Mucosa of stomach (tissue), 1 donor: ENCODE measurements around the gene BRCC3.

Experiments used
- H3K27me3 ChIP-seq: one replicate; pipeline ENCODE4 v1.7.0; 2013; ENCODE audit warnings: mild to moderate bottlenecking, low read length; ENCODE audit not compliant: control insufficient read depth, insufficient read depth
- H3K36me3 ChIP-seq: one replicate; pipeline ENCODE4 v1.7.0; 2013; ENCODE audit warnings: low read length; ENCODE audit not compliant: control insufficient read depth, insufficient read depth
- H3K4me1 ChIP-seq: one replicate; pipeline ENCODE4 v1.7.0; 2013; ENCODE audit warnings: mild to moderate bottlenecking, low read length; ENCODE audit not compliant: control insufficient read depth, insufficient read depth
- H3K4me3 ChIP-seq: one replicate; pipeline ENCODE4 v1.7.0; 2013; ENCODE audit warnings: low read length
- H3K9ac ChIP-seq: one replicate; pipeline ENCODE4 v1.7.0; 2013; ENCODE audit warnings: mild to moderate bottlenecking, low read length, moderate library complexity
- H3K9me3 ChIP-seq: one replicate; pipeline ENCODE4 v1.7.0; 2013; ENCODE audit warnings: mild to moderate bottlenecking, low read length, moderate library complexity; ENCODE audit not compliant: control insufficient read depth
- donor health status: Pancreatic carcinoma.

Gene BRCC3

DNA sequence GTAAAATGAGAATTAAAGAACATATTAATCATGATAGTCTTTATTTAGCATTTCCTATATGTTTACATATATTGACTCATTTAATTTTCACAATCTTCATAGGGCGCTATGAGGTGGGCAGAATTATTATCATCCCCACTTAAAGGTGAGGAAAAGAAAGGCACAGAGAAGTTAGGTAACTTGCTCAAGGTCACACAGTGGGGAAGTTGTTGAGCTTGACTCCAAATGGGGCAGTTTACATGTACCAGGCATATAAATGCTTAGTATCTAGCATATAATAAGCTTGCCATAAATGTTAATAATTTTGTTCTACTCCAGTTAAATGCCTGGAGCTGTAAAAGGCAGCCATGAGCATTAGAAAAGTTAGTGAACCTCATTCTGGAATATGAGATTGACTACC lies 1.9 kb upstream of the BRCC3 start:
- H3K4me3 ChIP-seq, result peak overlapping the region; percentile 41
- no peaks in the 10 kb centered on the region for H3K36me3 ChIP-seq
- no peak overlapping the region for H3K9ac ChIP-seq
- H3K4me1 ChIP-seq, result no peaks in the 10 kb centered on the region
- H3K27me3 ChIP-seq, result no peaks in the 10 kb centered on the region
- H3K9me3 ChIP-seq, result no peaks in the 10 kb centered on the region

- H3K9ac ChIP-seq, result peak overlapping the region; percentile 80
- no peaks in the 10 kb centered on the region for H3K27me3 ChIP-seq
- H3K4me3 ChIP-seq, result peak overlapping the region; percentile 41
- H3K4me1 ChIP-seq, result no peaks in the 10 kb centered on the region
- H3K9me3 ChIP-seq, result no peaks in the 10 kb centered on the region
- no peaks in the 10 kb centered on the region for H3K36me3 ChIP-seq
Measured at GRCh38 chrX:155070038-155070437, 1.3 kb upstream of the BRCC3 start.

DNA sequence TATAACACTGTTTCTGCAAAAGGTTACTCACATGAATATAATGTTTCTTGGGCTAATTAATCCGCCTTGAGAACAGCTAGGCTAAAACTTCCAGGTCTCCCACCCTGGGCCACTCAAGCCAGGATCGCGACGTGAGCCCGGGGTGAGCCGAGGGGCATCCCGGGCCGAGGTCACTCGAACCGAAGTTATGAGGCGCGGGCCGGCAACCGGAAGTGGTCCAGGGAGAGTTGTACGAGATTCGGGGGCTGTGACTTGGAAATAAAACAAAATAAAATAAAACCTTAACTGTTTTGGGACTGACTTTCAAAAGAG lies 689 bp upstream of the BRCC3 start:
- Histone ChIP-seq H3K27me3 (no peaks in the 10 kb centered on the region), H3K4me1 (no peaks in the 10 kb centered on the region), H3K36me3 (no peaks in the 10 kb centered on the region), H3K9me3 (no peaks in the 10 kb centered on the region), H3K9ac (peak overlapping the region; percentile 80), H3K4me3 (peak overlapping the region; percentile 41)

GRCh38 chrX:155071694-155072280 lies 479 bp downstream of the BRCC3 start:
- Histone ChIP-seq H3K9ac (peak overlapping the region; percentile 80), H3K9me3 (no peaks in the 10 kb centered on the region), H3K4me1 (no peaks in the 10 kb centered on the region), H3K27me3 (no peaks in the 10 kb centered on the region), H3K4me3 (peak overlapping the region; percentile 71), H3K36me3 (no peaks in the 10 kb centered on the region)

DNA sequence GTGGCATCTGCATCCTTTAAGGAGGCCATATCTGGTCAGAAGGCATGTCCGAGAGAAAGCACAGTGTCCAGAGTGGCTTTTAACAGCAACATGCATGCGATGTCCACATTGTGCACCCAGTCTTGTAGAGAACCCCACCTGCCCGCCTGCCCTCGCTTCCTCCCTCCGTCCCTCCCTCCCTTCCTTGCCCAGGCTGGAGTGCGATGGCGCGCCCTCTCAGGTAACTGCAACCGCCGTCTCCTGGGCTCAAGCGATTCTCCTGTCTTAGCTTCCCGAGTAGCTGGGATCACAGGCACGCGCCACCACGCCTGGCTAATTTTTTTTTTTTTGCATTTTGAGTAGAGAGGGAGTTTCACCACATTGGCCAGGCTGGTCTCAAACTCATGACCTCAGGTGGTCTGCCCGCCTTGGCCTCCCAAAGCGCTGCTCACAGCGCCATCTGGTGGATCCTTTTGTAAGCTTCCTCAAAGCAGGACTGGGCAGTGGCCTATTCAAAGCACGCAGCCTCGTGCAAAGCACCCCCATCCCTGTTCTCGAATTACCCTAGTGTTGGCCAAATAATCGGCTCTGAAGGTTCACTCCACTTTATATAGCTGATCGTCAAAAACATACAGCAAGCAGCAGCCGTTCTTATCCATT lies 15.0 kb downstream of the BRCC3 start:
- H3K9ac ChIP-seq, result no peak overlapping the region
- H3K4me3 ChIP-seq, result no peak overlapping the region
- H3K27me3 ChIP-seq, result no peaks in the 10 kb centered on the region
- no peaks in the 10 kb centered on the region for H3K36me3 ChIP-seq
- no peaks in the 10 kb centered on the region for H3K9me3 ChIP-seq
- no peaks in the 10 kb centered on the region for H3K4me1 ChIP-seq

- Histone ChIP-seq H3K9ac (no peak overlapping the region), H3K4me1 (no peaks in the 10 kb centered on the region), H3K9me3 (no peaks in the 10 kb centered on the region), H3K27me3 (no peaks in the 10 kb centered on the region), H3K4me3 (no peak overlapping the region), H3K36me3 (no peaks in the 10 kb centered on the region)
Measured at GRCh38 chrX:155086961-155087735, 15.8 kb downstream of the BRCC3 start.

GRCh38 chrX:155094468-155095061 lies 23.3 kb downstream of the BRCC3 start:
- Histone ChIP-seq H3K27me3 (no peaks in the 10 kb centered on the region), H3K9me3 (no peaks in the 10 kb centered on the region), H3K4me3 (no peak overlapping the region), H3K4me1 (no peaks in the 10 kb centered on the region), H3K36me3 (no peaks in the 10 kb centered on the region), H3K9ac (no peak overlapping the region)

GRCh38 chrX:155105919-155106318 lies 34.6 kb downstream of the BRCC3 start:
- no peak overlapping the region for H3K4me3 ChIP-seq
- no peaks in the 10 kb centered on the region for H3K4me1 ChIP-seq
- no peak overlapping the region for H3K9ac ChIP-seq
- no peaks in the 10 kb centered on the region for H3K27me3 ChIP-seq
- H3K36me3 ChIP-seq, result no peaks in the 10 kb centered on the region
- H3K9me3 ChIP-seq, result no peaks in the 10 kb centered on the region

GRCh38 chrX:155108427-155108826 lies 37.1 kb downstream of the BRCC3 start:
- no peak overlapping the region for H3K9ac ChIP-seq
- no peaks in the 10 kb centered on the region for H3K27me3 ChIP-seq
- H3K4me3 ChIP-seq, result no peak overlapping the region
- no peaks in the 10 kb centered on the region for H3K36me3 ChIP-seq
- H3K9me3 ChIP-seq, result no peaks in the 10 kb centered on the region
- H3K4me1 ChIP-seq, result no peaks in the 10 kb centered on the region

GRCh38 chrX:155112171-155112570 lies 40.9 kb downstream of the BRCC3 start:
- no peaks in the 10 kb centered on the region for H3K36me3 ChIP-seq
- no peaks in the 10 kb centered on the region for H3K27me3 ChIP-seq
- H3K4me1 ChIP-seq, result no peaks in the 10 kb centered on the region
- H3K9me3 ChIP-seq, result no peaks in the 10 kb centered on the region
- no peak overlapping the region for H3K9ac ChIP-seq
- H3K4me3 ChIP-seq, result no peak overlapping the region

GRCh38 chrX:155113097-155113496 lies 41.8 kb downstream of the BRCC3 start:
- Histone ChIP-seq H3K9me3 (no peaks in the 10 kb centered on the region), H3K9ac (no peak overlapping the region), H3K4me3 (no peak overlapping the region), H3K36me3 (no peaks in the 10 kb centered on the region), H3K27me3 (no peaks in the 10 kb centered on the region), H3K4me1 (no peaks in the 10 kb centered on the region)

DNA sequence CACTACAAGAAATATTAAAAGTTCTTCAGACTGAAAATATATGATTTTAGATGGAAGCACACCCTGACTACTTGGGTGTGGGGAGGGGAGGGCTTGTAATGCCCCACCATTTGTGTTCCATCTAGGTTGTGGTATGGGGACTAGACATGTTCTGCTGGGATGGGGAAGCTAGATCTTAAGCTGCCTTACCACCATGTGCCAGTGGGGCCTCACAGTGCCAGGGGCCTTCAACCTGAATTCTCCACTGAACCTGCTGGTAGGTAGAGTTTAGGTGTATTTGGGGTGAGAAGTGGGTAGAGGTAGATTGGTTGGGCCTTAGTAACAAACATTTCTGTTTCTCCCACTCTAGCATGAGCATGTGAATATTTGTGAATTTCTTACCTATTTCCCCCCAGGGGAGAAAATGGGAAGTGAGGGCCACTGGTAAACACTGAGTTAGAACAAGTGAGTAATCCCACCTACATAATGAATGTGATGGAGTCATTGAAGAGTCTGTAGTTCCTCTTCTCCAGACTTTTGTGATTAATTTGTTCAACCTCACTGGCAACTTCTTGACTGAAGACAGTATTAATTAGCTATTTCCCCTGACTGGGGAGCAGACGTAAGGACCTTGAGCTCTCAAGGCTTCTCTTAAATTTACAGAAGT lies 44.0 kb downstream of the BRCC3 start:
- no peaks in the 10 kb centered on the region for H3K36me3 ChIP-seq
- H3K4me1 ChIP-seq, result no peaks in the 10 kb centered on the region
- no peak overlapping the region for H3K4me3 ChIP-seq
- no peaks in the 10 kb centered on the region for H3K27me3 ChIP-seq
- H3K9me3 ChIP-seq, result no peaks in the 10 kb centered on the region
- no peak overlapping the region for H3K9ac ChIP-seq
